Measurements from ENCODE around the gene EXOC6B. TPM values are rescaled to one million over a fixed set of nuclear protein-coding genes. Genes with fewer than 3 reads are reported as not detected.

Gene EXOC6B
- total RNA-seq, 1 donor from 2014 or later, result 40.0 TPM

GRCh38 chr2:72830273-72830672 is 4.4 kb upstream of the EXOC6B start:
- no peak for DNase-seq (ENCODE audit: low spot score)

GRCh38 chr2:72828840-72829507 is 3.1 kb upstream of the EXOC6B start:
- DNase-seq (ENCODE audit: low spot score), result no peak

- DNase-seq (ENCODE audit: low spot score), result peak; percentile 75
These were observed 2.3 kb upstream of the EXOC6B start for GRCh38 chr2:72827966-72828646.

- no peak for DNase-seq (ENCODE audit: low spot score)
These were observed 1.7 kb upstream of the EXOC6B start for GRCh38 chr2:72827487-72827886.

GRCh38 chr2:72826156-72826477 is 284 bp upstream of the EXOC6B start:
- no peak for DNase-seq (ENCODE audit: low spot score)

GRCh38 chr2:72824224-72824842 is 1.5 kb downstream of the EXOC6B start:
- DNase-seq (ENCODE audit: low spot score), result peak; percentile 6

- peak; percentile 21 for DNase-seq (ENCODE audit: low spot score)
These were observed 3.0 kb downstream of the EXOC6B start for GRCh38 chr2:72822794-72823193.

- no peak for DNase-seq (ENCODE audit: low spot score)
These were observed 3.9 kb downstream of the EXOC6B start for GRCh38 chr2:72821983-72822382.

- DNase-seq (ENCODE audit: low spot score), result no peak
These were observed 4.7 kb downstream of the EXOC6B start for GRCh38 chr2:72821118-72821517.

- no peak for DNase-seq (ENCODE audit: low spot score)
These were observed 6.3 kb downstream of the EXOC6B start for GRCh38 chr2:72819501-72819900.

GRCh38 chr2:72815655-72816278 is 10.1 kb downstream of the EXOC6B start:
- no peak for DNase-seq (ENCODE audit: low spot score)

GRCh38 chr2:72813841-72814240 is 12.0 kb downstream of the EXOC6B start:
- no peak for DNase-seq (ENCODE audit: low spot score)

GRCh38 chr2:72810165-72810564 is 15.7 kb downstream of the EXOC6B start:
- DNase-seq (ENCODE audit: low spot score), result no peak

- DNase-seq (ENCODE audit: low spot score), result no peak
These were observed 16.7 kb downstream of the EXOC6B start for GRCh38 chr2:72809095-72809494.

- no peak for DNase-seq (ENCODE audit: low spot score)
These were observed 19.4 kb downstream of the EXOC6B start for GRCh38 chr2:72806280-72806945.

GRCh38 chr2:72803626-72804320 is 22.1 kb downstream of the EXOC6B start:
- DNase-seq (ENCODE audit: low spot score), result no peak

GRCh38 chr2:72803151-72803550 is 22.7 kb downstream of the EXOC6B start:
- no peak for DNase-seq (ENCODE audit: low spot score)

GRCh38 chr2:72800492-72800891 is 25.3 kb downstream of the EXOC6B start:
- no peak for DNase-seq (ENCODE audit: low spot score)

- DNase-seq (ENCODE audit: low spot score), result no peak
These were observed 28.1 kb downstream of the EXOC6B start for GRCh38 chr2:72797740-72798139.

- no peak for DNase-seq (ENCODE audit: low spot score)
These were observed 29.1 kb downstream of the EXOC6B start for GRCh38 chr2:72796766-72797165.

- DNase-seq (ENCODE audit: low spot score), result no peak
These were observed 31.3 kb downstream of the EXOC6B start for GRCh38 chr2:72794572-72794971.
